HG02852 (cell line): ENCODE data around the gene HCFC2.

ENCODE experiments used
- ATAC-seq: cut with Tn5 transposase; IDR thresholded peaks from one replicate; pipeline ENCODE4 v1.9.1; 2021; ENCODE audit warnings: mild to moderate bottlenecking, moderate library complexity; ENCODE audit not compliant: unreplicated experiment

Gene HCFC2

DNA sequence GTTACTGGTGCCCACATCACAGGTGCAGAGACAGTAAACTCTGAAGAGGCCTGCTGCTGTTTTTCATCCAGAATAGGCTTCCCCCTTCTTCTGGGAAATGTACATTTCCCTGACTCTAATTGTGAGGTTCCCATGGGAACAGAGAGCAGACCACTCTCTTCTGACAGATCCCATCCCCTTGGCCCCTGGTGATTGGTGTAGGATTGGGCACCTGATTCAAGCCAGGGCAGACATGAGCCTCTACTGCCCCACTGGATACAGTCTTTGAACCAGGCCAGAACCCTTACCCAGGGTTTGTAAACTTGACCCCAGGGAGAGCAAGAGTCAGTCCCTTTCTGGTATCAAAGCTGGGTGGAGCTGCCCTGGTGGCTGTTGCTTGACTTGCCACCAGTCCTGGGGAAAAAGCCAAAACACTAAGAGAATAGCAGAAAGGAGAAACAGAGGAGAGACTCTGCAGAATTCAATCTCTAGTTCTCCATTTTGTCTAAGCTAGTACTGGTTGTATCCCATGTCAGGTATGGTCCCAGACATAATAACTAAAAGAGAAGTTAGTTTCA lies 88.4 kb downstream of the HCFC2 start:
- ATAC-seq: no peak

DNA sequence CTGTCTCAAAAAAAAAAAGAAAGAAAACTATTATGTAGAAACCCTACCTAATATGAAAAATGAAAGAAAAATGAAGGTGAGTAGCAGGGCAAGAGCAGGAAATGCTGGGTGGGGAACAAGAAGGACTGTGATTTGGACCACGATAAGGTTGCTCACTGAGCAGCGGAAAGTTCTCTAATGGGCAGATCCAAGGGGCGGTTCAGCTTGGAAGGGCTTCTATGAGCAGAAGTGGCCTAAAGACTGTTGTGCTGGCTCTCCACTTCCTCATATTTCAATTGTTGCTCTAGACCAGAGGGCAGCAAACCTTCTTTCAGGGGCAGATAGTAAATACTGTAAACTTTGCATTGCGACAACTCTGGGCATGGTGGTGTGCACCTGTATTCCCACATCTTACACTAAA lies 90.0 kb downstream of the HCFC2 start:
- no peak for ATAC-seq

- ATAC-seq: no peak
Measured at GRCh38 chr12:104154806-104155205, 90.5 kb downstream of the HCFC2 start.
